ENCODE measurements around the gene MFAP2.

MFAP2 gene, protein sequence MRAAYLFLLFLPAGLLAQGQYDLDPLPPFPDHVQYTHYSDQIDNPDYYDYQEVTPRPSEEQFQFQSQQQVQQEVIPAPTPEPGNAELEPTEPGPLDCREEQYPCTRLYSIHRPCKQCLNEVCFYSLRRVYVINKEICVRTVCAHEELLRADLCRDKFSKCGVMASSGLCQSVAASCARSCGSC

GRCh38 chr1:16980473-16981268, at the start of gene MFAP2:
MFAP2 (minus strand) TSS chr1:16980620; CDS start chr1:16978273, 2,347 bp downstream.
- TF ChIP-seq, protein P1, sequence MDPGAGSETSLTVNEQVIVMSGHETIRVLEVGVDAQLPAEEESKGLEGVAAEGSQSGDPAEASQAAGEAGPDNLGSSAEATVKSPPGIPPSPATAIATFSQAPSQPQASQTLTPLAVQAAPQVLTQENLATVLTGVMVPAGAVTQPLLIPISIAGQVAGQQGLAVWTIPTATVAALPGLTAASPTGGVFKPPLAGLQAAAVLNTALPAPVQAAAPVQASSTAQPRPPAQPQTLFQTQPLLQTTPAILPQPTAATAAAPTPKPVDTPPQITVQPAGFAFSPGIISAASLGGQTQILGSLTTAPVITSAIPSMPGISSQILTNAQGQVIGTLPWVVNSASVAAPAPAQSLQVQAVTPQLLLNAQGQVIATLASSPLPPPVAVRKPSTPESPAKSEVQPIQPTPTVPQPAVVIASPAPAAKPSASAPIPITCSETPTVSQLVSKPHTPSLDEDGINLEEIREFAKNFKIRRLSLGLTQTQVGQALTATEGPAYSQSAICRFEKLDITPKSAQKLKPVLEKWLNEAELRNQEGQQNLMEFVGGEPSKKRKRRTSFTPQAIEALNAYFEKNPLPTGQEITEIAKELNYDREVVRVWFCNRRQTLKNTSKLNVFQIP (CRISPR knock-in tag; IDR thresholded peaks at IDR 0.05; ENCODE audit: borderline replicate concordance, low read depth), result no peak
- TF ChIP-seq SNAI2 (CRISPR knock-in tag; IDR thresholded peaks at IDR 0.05) (no peak), ISL1 (CRISPR knock-in tag; IDR thresholded peaks at IDR 0.05) (no peak), CSDC2 (CRISPR knock-in tag; IDR thresholded peaks at IDR 0.05) (no peak), ARNTL (CRISPR knock-in tag; IDR thresholded peaks at IDR 0.05; ENCODE audit: borderline replicate concordance, low read depth) (no peak), PPARA (CRISPR knock-in tag; IDR thresholded peaks at IDR 0.05; ENCODE audit: borderline replicate concordance) (no peak), TOX (CRISPR knock-in tag; IDR thresholded peaks at IDR 0.05; ENCODE audit: borderline replicate concordance) (no peak), PATZ1 (CRISPR knock-in tag; IDR thresholded peaks at IDR 0.05; ENCODE audit: borderline replicate concordance) (no peak), ZNF8 (CRISPR knock-in tag; IDR thresholded peaks at IDR 0.05) (no peak), ZC3H10 (CRISPR knock-in tag; IDR thresholded peaks at IDR 0.05) (no peak), TSHZ2 (CRISPR knock-in tag; IDR thresholded peaks at IDR 0.05) (no peak), TCF4 (CRISPR knock-in tag; IDR thresholded peaks at IDR 0.05; ENCODE audit: borderline replicate concordance) (no peak)
- TF ChIP-seq, protein P2, sequence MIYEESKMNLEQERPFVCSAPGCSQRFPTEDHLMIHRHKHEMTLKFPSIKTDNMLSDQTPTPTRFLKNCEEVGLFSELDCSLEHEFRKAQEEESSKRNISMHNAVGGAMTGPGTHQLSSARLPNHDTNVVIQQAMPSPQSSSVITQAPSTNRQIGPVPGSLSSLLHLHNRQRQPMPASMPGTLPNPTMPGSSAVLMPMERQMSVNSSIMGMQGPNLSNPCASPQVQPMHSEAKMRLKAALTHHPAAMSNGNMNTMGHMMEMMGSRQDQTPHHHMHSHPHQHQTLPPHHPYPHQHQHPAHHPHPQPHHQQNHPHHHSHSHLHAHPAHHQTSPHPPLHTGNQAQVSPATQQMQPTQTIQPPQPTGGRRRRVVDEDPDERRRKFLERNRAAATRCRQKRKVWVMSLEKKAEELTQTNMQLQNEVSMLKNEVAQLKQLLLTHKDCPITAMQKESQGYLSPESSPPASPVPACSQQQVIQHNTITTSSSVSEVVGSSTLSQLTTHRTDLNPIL (CRISPR knock-in tag; IDR thresholded peaks at IDR 0.05; ENCODE audit: low read depth), result no peak
- TF ChIP-seq, protein P3, sequence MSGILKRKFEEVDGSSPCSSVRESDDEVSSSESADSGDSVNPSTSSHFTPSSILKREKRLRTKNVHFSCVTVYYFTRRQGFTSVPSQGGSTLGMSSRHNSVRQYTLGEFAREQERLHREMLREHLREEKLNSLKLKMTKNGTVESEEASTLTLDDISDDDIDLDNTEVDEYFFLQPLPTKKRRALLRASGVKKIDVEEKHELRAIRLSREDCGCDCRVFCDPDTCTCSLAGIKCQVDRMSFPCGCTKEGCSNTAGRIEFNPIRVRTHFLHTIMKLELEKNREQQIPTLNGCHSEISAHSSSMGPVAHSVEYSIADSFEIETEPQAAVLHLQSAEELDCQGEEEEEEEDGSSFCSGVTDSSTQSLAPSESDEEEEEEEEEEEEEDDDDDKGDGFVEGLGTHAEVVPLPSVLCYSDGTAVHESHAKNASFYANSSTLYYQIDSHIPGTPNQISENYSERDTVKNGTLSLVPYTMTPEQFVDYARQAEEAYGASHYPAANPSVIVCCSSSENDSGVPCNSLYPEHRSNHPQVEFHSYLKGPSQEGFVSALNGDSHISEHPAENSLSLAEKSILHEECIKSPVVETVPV (CRISPR knock-in tag; IDR thresholded peaks at IDR 0.05), result no peak
- peak; percentile 23 for ATAC-seq

- no peak for ATAC-seq
- TF ChIP-seq ZFP30 (CRISPR knock-in tag; IDR thresholded peaks at IDR 0.05), result no peak
Measured at GRCh38 chr1:17030206-17030605, 49.8 kb upstream of the MFAP2 start.

DNA sequence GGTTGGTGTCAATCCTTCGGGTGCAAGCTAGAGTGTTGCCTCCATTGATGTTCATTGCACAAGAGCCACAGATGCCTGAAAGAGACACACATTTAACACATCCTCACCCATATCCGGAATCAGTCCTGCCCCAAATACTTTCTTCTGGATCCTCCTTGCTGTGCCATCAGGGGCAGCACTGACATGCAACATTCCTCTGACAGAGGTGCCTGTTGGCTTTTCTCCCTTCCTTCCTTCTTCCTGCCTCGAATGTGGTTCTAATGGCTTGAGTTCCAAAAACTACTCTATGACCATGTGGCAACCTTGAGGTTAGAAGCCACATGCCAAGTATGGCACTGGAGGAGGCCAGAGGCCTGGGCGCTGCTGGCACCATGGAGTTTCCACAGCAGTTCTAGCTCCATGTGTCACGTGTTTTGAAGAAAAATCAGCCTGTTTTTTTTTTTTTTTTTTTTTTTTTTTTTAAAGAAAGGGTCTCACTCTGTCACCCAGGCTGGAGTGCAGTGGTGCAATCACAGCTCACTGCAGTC, 48.3 kb upstream of the MFAP2 start:
- ATAC-seq, result no peak
- no peak for TF ChIP-seq CSDC2 (CRISPR knock-in tag; IDR thresholded peaks at IDR 0.05)
- TF ChIP-seq ZC3H10 (CRISPR knock-in tag; IDR thresholded peaks at IDR 0.05), result no peak
- TF ChIP-seq, protein P2 (CRISPR knock-in tag; IDR thresholded peaks at IDR 0.05; ENCODE audit: low read depth), result no peak
- no peak for TF ChIP-seq PPARA (CRISPR knock-in tag; IDR thresholded peaks at IDR 0.05; ENCODE audit: borderline replicate concordance)
- TF ChIP-seq SNAI2 (CRISPR knock-in tag; IDR thresholded peaks at IDR 0.05), result no peak
- TF ChIP-seq BACH2 (CRISPR knock-in tag; IDR thresholded peaks at IDR 0.05; ENCODE audit: borderline replicate concordance), result no peak
- TF ChIP-seq GLIS3 (CRISPR knock-in tag; IDR thresholded peaks at IDR 0.05), result no peak
- TF ChIP-seq ZFP3 (CRISPR knock-in tag; IDR thresholded peaks at IDR 0.05), result no peak
- TF ChIP-seq, protein P1 (CRISPR knock-in tag; IDR thresholded peaks at IDR 0.05; ENCODE audit: borderline replicate concordance, low read depth), result no peak
- no peak for TF ChIP-seq ZNF565 (CRISPR knock-in tag; conservative IDR thresholded peaks at IDR 0.05; ENCODE audit: low read depth)
